OCI-LY3 (cell line): Measurements from ENCODE around the gene CXCL9.

Experiments
- H2AFZ ChIP-seq: fragments of 200-600, 300-600 bp; shearing (Covaris generic); 2 replicates; pipeline ENCODE4 v1.6.0; 2014; ENCODE audit warnings: antibody characterized with exemption, low read depth, low read length
- H3K27ac ChIP-seq: fragments of 200-600, 300-600 bp; sonication (generic); 2 replicates; pipeline ENCODE4 v1.5.1; 2014; ENCODE audit warnings: mild to moderate bottlenecking, low read length, moderate library complexity, mixed read lengths
- H3K27me3 ChIP-seq: fragments of 200-600, 300-600 bp; sonication (generic); 2 replicates; pipeline ENCODE4 v1.6.1; 2014; ENCODE audit warnings: low read depth, low read length, mixed read lengths
- H3K36me3 ChIP-seq: fragments of 200-600, 300-600 bp; sonication (generic); replicated peaks from 2 replicates; pipeline ENCODE3; 2014; ENCODE audit warnings: low read depth, low read length, mixed read lengths
- H3K4me1 ChIP-seq: fragments of 300-600, 200-600 bp; sonication (generic); 2 replicates; pipeline ENCODE4 v1.6.1; 2014; ENCODE audit warnings: low read length, mixed read lengths
- H3K4me2 ChIP-seq: fragments of 200-600, 300-600 bp; sonication (generic); 2 replicates; pipeline ENCODE4 v1.6.1; 2014; ENCODE audit warnings: low read length, mixed read lengths
- H3K4me3 ChIP-seq: fragments of 300-600, 200-600 bp; sonication (generic); 2 replicates; pipeline ENCODE4 v1.5.1; 2014; ENCODE audit warnings: antibody characterized with exemption, mild to moderate bottlenecking, low read length, moderate library complexity
- H3K79me2 ChIP-seq: fragments of 300-600, 200-600 bp; shearing (Covaris generic); 2 replicates; pipeline ENCODE4 v1.6.1; 2014; ENCODE audit warnings: mild to moderate bottlenecking, low read length, mixed read lengths
- H3K9ac ChIP-seq: fragments of 300-600, 200-600 bp; shearing (Covaris generic); 2 replicates; pipeline ENCODE4 v1.6.0; 2014; ENCODE audit warnings: mild to moderate bottlenecking, low read length, moderate library complexity
- H3K9me3 ChIP-seq: fragments of 200-600, 300-600 bp; shearing (Covaris generic); 2 replicates; pipeline ENCODE4 v1.6.1; 2014; ENCODE audit warnings: low read length, mixed read lengths; ENCODE audit not compliant: insufficient read depth
- H4K20me1 ChIP-seq: fragments of 200-600, 300-600 bp; sonication (generic); 2 replicates; pipeline ENCODE4 v1.6.1; 2016; ENCODE audit warnings: low read length, mixed read lengths; ENCODE audit not compliant: insufficient read depth
- EZH2phosphoT487 ChIP-seq: fragments of 200-600 bp; shearing (Covaris generic); IDR thresholded peaks from 2 replicates; pipeline ENCODE4 v1.6.1; 2018; ENCODE audit warnings: antibody characterized with exemption, mixed run types, low read depth
- TF ChIP-seq, protein P1 (sequence below): fragments of 200-600, 300-600 bp; sonication (generic); IDR thresholded peaks from 2 replicates; pipeline ENCODE4 v1.5.1; 2014; ENCODE audit warnings: antibody characterized with exemption, low read length, low read depth

The CXCL9 gene

DNA sequence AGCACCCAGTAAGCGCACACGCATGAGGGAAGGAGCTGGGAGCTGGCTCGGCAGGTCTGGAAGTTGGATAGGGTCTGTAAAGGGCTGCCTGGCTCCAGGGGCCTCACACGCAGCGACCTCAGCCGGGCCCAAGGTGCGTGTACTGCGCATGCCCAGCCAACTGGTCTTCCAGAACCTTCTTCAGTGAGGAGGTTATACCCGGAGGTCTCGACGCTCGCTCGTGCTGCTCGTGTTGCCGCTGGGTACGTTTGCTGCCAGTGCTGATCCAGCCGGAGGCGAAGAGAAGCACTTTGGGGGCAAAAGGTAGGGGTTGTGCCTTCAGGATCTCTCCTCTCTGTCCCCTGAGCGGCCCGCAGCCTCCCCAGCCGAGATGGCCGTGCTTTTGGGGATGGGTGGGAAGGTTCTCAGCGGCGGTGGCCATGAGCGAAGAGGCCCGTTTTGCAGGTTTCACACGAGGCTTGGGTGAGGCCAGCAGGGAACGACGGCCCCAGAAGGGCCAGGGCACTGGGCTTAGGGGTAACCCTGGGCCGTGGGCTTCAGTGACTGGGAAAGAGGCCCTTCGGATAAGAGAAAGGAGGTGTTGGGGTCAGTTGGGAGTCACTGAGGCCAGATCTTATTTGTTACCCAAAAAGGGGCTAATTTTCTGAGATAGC is 3.8 kb upstream of the CXCL9 start:
- Histone ChIP-seq H3K4me3 (peak overlapping the region; percentile 49; the same call in 1 of the 2 replicates), H3K79me2 (no peaks in the 10 kb centered on the region), H3K9ac (peak overlapping the region; percentile 94), H3K4me2 (peak overlapping the region; percentile 77), H3K36me3 (peaks cover 6% of the 10 kb centered on the region), H2AFZ (no peak overlapping the region), H3K27me3 (no peaks in the 10 kb centered on the region), H4K20me1 (no peaks in the 10 kb centered on the region), H3K4me1 (peaks cover 95% of the 10 kb centered on the region), H3K27ac (peak overlapping the region; percentile 98), H3K9me3 (no peaks in the 10 kb centered on the region)
- no peak for TF ChIP-seq EZH2phosphoT487
- TF ChIP-seq, protein P1, sequence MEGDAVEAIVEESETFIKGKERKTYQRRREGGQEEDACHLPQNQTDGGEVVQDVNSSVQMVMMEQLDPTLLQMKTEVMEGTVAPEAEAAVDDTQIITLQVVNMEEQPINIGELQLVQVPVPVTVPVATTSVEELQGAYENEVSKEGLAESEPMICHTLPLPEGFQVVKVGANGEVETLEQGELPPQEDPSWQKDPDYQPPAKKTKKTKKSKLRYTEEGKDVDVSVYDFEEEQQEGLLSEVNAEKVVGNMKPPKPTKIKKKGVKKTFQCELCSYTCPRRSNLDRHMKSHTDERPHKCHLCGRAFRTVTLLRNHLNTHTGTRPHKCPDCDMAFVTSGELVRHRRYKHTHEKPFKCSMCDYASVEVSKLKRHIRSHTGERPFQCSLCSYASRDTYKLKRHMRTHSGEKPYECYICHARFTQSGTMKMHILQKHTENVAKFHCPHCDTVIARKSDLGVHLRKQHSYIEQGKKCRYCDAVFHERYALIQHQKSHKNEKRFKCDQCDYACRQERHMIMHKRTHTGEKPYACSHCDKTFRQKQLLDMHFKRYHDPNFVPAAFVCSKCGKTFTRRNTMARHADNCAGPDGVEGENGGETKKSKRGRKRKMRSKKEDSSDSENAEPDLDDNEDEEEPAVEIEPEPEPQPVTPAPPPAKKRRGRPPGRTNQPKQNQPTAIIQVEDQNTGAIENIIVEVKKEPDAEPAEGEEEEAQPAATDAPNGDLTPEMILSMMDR: no peak

DNA sequence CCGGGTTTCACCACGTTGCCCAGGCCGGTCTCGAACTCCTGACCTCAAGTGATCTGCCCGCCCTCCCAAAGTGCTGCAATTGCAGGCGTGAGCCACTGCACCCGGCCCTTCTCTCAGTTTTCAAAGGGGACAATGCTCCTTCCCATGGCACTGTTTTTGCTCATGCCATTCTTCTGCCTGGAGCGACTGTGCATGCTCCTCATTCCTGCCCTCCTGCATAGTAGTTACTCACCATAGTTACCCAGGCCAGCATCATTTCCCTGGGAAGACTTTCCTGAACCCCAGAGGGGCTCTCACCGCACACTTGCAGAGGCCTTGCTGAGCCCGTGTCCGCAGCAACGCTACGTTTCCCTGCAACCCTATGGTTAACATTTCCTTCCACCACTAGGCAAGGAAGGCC is 3.3 kb upstream of the CXCL9 start:
- Histone ChIP-seq H2AFZ (no peak overlapping the region), H4K20me1 (no peaks in the 10 kb centered on the region), H3K4me3 (no peak overlapping the region), H3K9ac (peak overlapping the region; percentile 94; the same call in 1 of the 2 replicates), H3K4me2 (peak overlapping the region; percentile 77; the same call in 1 of the 2 replicates), H3K27ac (peak overlapping the region; percentile 98), H3K36me3 (peaks cover 11% of the 10 kb centered on the region), H3K9me3 (no peaks in the 10 kb centered on the region), H3K27me3 (no peaks in the 10 kb centered on the region), H3K4me1 (peaks cover 89% of the 10 kb centered on the region), H3K79me2 (no peaks in the 10 kb centered on the region)
- no peak for TF ChIP-seq EZH2phosphoT487
- TF ChIP-seq, protein P1: no peak

DNA sequence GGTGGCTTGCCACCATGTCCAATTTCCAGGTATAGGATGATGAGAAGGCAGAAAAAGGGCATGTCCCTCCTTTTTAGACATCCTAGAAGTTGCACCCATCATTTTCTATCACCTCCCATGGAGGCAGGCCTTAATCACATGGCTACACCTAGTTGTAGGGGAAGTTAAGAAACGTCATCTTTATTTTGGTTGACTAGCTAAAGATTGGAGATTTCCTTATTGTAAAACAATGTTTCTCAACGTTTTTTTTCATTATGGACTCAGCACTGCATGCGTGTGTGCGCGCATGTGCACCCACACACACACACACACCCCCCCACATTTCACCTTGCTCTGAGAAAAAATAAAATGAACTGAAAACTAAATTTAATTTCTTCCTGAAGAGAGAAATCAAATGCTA is 2.0 kb upstream of the CXCL9 start:
- TF ChIP-seq, protein P1: no peak
- no peak for TF ChIP-seq EZH2phosphoT487
- Histone ChIP-seq H3K27me3 (no peaks in the 10 kb centered on the region), H3K27ac (no peak overlapping the region), H3K9ac (no peak overlapping the region), H3K4me1 (peaks cover 86% of the 10 kb centered on the region), H3K36me3 (peaks cover 14% of the 10 kb centered on the region), H3K79me2 (no peaks in the 10 kb centered on the region), H3K4me3 (no peak overlapping the region), H2AFZ (no peak overlapping the region), H4K20me1 (no peaks in the 10 kb centered on the region), H3K4me2 (no peak overlapping the region), H3K9me3 (no peaks in the 10 kb centered on the region)

DNA sequence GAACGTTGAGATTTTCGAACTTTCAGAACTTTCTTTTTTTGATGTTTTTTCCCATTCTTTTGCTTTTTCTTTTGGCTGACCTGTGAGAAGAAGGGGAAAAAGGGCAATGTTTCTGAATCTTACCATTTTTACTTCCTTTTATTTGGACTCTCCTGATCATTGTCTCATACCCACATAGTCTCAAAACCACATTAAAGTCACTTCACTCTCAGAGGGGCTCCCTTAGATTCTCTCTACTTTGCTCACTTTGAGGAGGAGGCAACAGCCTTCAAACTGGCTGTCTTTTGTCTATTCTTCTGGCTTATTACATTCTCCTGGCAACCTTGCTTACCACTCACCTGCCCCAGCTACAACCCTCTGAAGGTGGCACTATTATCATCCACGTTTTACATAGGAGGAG is 3.7 kb downstream of the CXCL9 start:
- Histone ChIP-seq H2AFZ (no peak overlapping the region), H3K36me3 (peaks cover 14% of the 10 kb centered on the region), H3K4me1 (peaks cover 79% of the 10 kb centered on the region), H3K27ac (peak overlapping the region; percentile 10; the same call in 1 of the 2 replicates), H3K4me3 (no peak overlapping the region), H3K27me3 (no peaks in the 10 kb centered on the region), H3K79me2 (no peaks in the 10 kb centered on the region), H3K9ac (peak overlapping the region; percentile 8; the same call in 1 of the 2 replicates), H4K20me1 (no peaks in the 10 kb centered on the region), H3K4me2 (no peak overlapping the region), H3K9me3 (no peaks in the 10 kb centered on the region)
- no peak for TF ChIP-seq EZH2phosphoT487
- TF ChIP-seq, protein P1: peak; percentile 23
